WI38 (cell line): ENCODE measurements around the gene ANGPTL4.
"Not testable (repeated sequence)": the region's sequence is repeated elsewhere in the genome, so short reads cannot be mapped to it uniquely, and the experiment has no call there.

Experiments used
- H3K4me3 ChIP-seq: 2 replicates; pipeline ENCODE4 v1.5.1; 2011; ENCODE audit warnings: low read depth, mild to moderate bottlenecking, control low read depth, low read length
- CTCF ChIP-seq: IDR thresholded peaks from 2 replicates; pipeline ENCODE4 v1.5.1; 2012; ENCODE audit warnings: low read depth, mild to moderate bottlenecking, control low read depth, low read length

The ANGPTL4 gene

GRCh38 chr19:8377598-8377997 lies 13.6 kb downstream of the ANGPTL4 start:
- no peak for TF ChIP-seq CTCF
- no peak overlapping the region for H3K4me3 ChIP-seq

GRCh38 chr19:8379156-8379891 lies 15.4 kb downstream of the ANGPTL4 start:
- H3K4me3 ChIP-seq, result not testable (repeated sequence)

GRCh38 chr19:8384569-8384968 lies 20.6 kb downstream of the ANGPTL4 start:
- H3K4me3 ChIP-seq, result not testable (repeated sequence)

- H3K4me3 ChIP-seq, result not testable (repeated sequence)
Measured at GRCh38 chr19:8385103-8385502, 21.1 kb downstream of the ANGPTL4 start.

GRCh38 chr19:8385566-8385965 lies 21.6 kb downstream of the ANGPTL4 start:
- H3K4me3 ChIP-seq, result not testable (repeated sequence)

GRCh38 chr19:8386419-8386818 lies 22.5 kb downstream of the ANGPTL4 start:
- H3K4me3 ChIP-seq, result not testable (repeated sequence)

GRCh38 chr19:8386990-8387389 lies 23.0 kb downstream of the ANGPTL4 start:
- no peak overlapping the region for H3K4me3 ChIP-seq
- TF ChIP-seq CTCF, result no peak

- no peak overlapping the region for H3K4me3 ChIP-seq
Measured at GRCh38 chr19:8387688-8388611, 24.0 kb downstream of the ANGPTL4 start.

GRCh38 chr19:8388612-8388958 lies 24.6 kb downstream of the ANGPTL4 start:
- no peak overlapping the region for H3K4me3 ChIP-seq
- TF ChIP-seq CTCF, result no peak

More at GRCh38 chr19:8387688-8388611, 24.0 kb downstream of the ANGPTL4 start:
- TF ChIP-seq CTCF, result no peak
